H1 (cell line): ENCODE data around the gene LCT. TPM values are rescaled to one million over a fixed set of nuclear protein-coding genes. Genes with fewer than 3 reads are reported as not detected.

Source experiments
- CTCF ChIA-PET: fragments of 300-600 bp; sonication (Branson Sonifier 250); formaldehyde crosslinking; loops from one replicate; lab custom pipeline; 2021; ENCODE audit not compliant: partially characterized antibody; lab: Charles Lee
- POLR2A ChIA-PET: fragments of 300-600 bp; sonication (Branson Sonifier 250); formaldehyde crosslinking; loops from one replicate; lab custom pipeline; 2021; ENCODE audit warnings: inconsistent platforms; ENCODE audit not compliant: partially characterized antibody; lab: Charles Lee
- DNase-seq, 2 experiments: peaks; one replicate each; pipeline versions ENCODE4 v3.0.0 to v3.0.0-alpha.2; 2010 to 2022; ENCODE audit warnings: low spot score in 2 of 2, low read depth in 1 of 2, mixed read lengths in 1 of 2
- FAIRE-seq: peaks from 2 replicates; lab custom pipeline; 2011; peaks lifted over from hg19 to GRCh38; lab: Jason Lieb, UNC
- H2AFZ ChIP-seq: 2 replicates; pipeline ENCODE4 v1.8.1; 2012; ENCODE audit warnings: low read length, inconsistent platforms
- H2AK5ac ChIP-seq: 2 replicates; pipeline ENCODE4 v1.6.1; 2013; ENCODE audit warnings: low read depth, low read length
- H2BK120ac ChIP-seq: replicated peaks from 2 replicates; pipeline ENCODE3; 2013; ENCODE audit warnings: low read depth, low read length, inconsistent platforms
- H2BK12ac ChIP-seq: 2 replicates; pipeline ENCODE4 v1.6.1; 2013; ENCODE audit warnings: low read depth, low read length
- H2BK15ac ChIP-seq: 2 replicates; pipeline ENCODE4 v1.6.1; 2013; ENCODE audit warnings: low read length
- H2BK20ac ChIP-seq: 2 replicates; pipeline ENCODE4 v1.6.1; 2013; ENCODE audit warnings: low read length
- H2BK5ac ChIP-seq: 2 replicates; pipeline ENCODE4 v1.6.1; 2013; ENCODE audit warnings: low read depth, low read length
- H3K14ac ChIP-seq: 2 replicates; pipeline ENCODE4 v1.6.1; 2013; ENCODE audit warnings: inconsistent platforms; ENCODE audit not compliant: insufficient read length
- H3K18ac ChIP-seq: 2 replicates; pipeline ENCODE4 v1.6.1; 2013; ENCODE audit warnings: low read length; ENCODE audit errors: extremely low read depth
- H3K23ac ChIP-seq: 2 replicates; pipeline ENCODE4 v1.6.1; 2013; ENCODE audit warnings: inconsistent platforms; ENCODE audit not compliant: insufficient read length
- H3K23me2 ChIP-seq: 2 replicates; pipeline ENCODE4 v1.6.1; 2013; ENCODE audit warnings: low read depth, low read length
- H3K27ac ChIP-seq: 2 replicates; pipeline ENCODE4 v1.6.1; 2011; ENCODE audit warnings: low read depth, low read length, inconsistent platforms
- H3K27me3 ChIP-seq, 4 experiments: replicated peaks in 1 of 4; 1 replicate in 1 of 4; 2 replicates in 3 of 4; pipeline versions ENCODE4 v1.6.1 to v1.8.1; 2011 to 2013; ENCODE audit warnings: low read length in 3 of 4, mild to moderate bottlenecking in 3 of 4, inconsistent platforms in 2 of 4, mixed read lengths in 2 of 4, moderate library complexity in 1 of 4; ENCODE audit not compliant: control insufficient read depth in 3 of 4, insufficient read depth in 3 of 4; ENCODE audit errors: extremely low read depth in 1 of 4
- H3K36me3 ChIP-seq, 4 experiments: 2 replicates each; pipeline versions ENCODE4 v1.6.1 to v1.8.1; 2011 to 2013; ENCODE audit warnings: mild to moderate bottlenecking in 4 of 4, low read length in 3 of 4, moderate library complexity in 2 of 4, control low read depth in 1 of 4, inconsistent platforms in 1 of 4; ENCODE audit not compliant: insufficient read depth in 4 of 4, control insufficient read depth in 2 of 4
- H3K4ac ChIP-seq: replicated peaks from 2 replicates; pipeline ENCODE3; 2013; ENCODE audit warnings: low read length, low read depth, mixed read lengths, inconsistent platforms; ENCODE audit not compliant: insufficient read length
- H3K4me1 ChIP-seq, 4 experiments: replicated peaks in 1 of 4; 1 replicate in 1 of 4; 2 replicates in 3 of 4; pipeline versions ENCODE4 v1.6.1 to v1.8.1; 2011 to 2013; ENCODE audit warnings: low read length in 3 of 4, inconsistent platforms in 2 of 4, mixed read lengths in 1 of 4; ENCODE audit not compliant: insufficient read depth in 4 of 4, control insufficient read depth in 3 of 4
- H3K4me2 ChIP-seq, 2 experiments: 2 replicates each; pipeline versions ENCODE4 v1.6.1 to v1.8.1; 2011 to 2013; ENCODE audit warnings: low read depth in 2 of 2, low read length in 2 of 2, control low read depth in 1 of 2, inconsistent platforms in 1 of 2, mild to moderate bottlenecking in 1 of 2; ENCODE audit not compliant: insufficient read depth in 1 of 2
- H3K4me3 ChIP-seq, 4 experiments: fragments of 200-600, 300-600 bp in 1 of 4; sonication (generic), shearing (Covaris generic), sonication (Bioruptor Twin) in 1 of 4; 2 replicates each; pipeline versions ENCODE4 v1.5.1 to v1.8.1; 2011 to 2016; ENCODE audit warnings: low read length in 4 of 4, low read depth in 3 of 4, control low read depth in 2 of 4, inconsistent platforms in 2 of 4, mild to moderate bottlenecking in 2 of 4, mixed read lengths in 1 of 4, moderate library complexity in 1 of 4; ENCODE audit not compliant: insufficient read depth in 2 of 4; ENCODE audit errors: extremely low read depth in 1 of 4
- H3K56ac ChIP-seq: replicated peaks from 2 replicates; pipeline ENCODE3; 2013; ENCODE audit warnings: low read depth, mild to moderate bottlenecking, mixed read lengths, low read length, inconsistent platforms; ENCODE audit not compliant: insufficient read length
- H3K79me1 ChIP-seq: 2 replicates; pipeline ENCODE4 v1.6.1; 2013; ENCODE audit warnings: low read depth, low read length, control low read depth
- H3K79me2 ChIP-seq, 2 experiments: 2 replicates each; pipeline versions ENCODE4 v1.6.1 to v1.8.1; 2012 to 2013; ENCODE audit warnings: low read length in 2 of 2, mild to moderate bottlenecking in 2 of 2, inconsistent platforms in 1 of 2; ENCODE audit not compliant: insufficient read depth in 2 of 2, control insufficient read depth in 1 of 2
- H3K9ac ChIP-seq, 4 experiments: replicated peaks in 1 of 4; 1 replicate in 1 of 4; 2 replicates in 3 of 4; pipeline versions ENCODE4 v1.6.1 to v1.8.1; 2011 to 2013; ENCODE audit warnings: low read depth in 3 of 4, low read length in 3 of 4, control low read depth in 2 of 4, mild to moderate bottlenecking in 2 of 4, moderate library complexity in 2 of 4, inconsistent platforms in 1 of 4; ENCODE audit errors: extremely low read depth in 1 of 4
- H3K9me3 ChIP-seq, 2 experiments: 2 replicates each; pipeline versions ENCODE4 v1.6.1 to v1.8.1; 2012 to 2013; ENCODE audit warnings: mild to moderate bottlenecking in 2 of 2, moderate library complexity in 2 of 2, control low read depth in 1 of 2, inconsistent platforms in 1 of 2, low read depth in 1 of 2, low read length in 1 of 2, mixed read lengths in 1 of 2; ENCODE audit not compliant: insufficient read depth in 2 of 2
- H4K20me1 ChIP-seq, 2 experiments: replicated peaks in 1 of 2; 2 replicates each; pipeline versions ENCODE3 to v1.8.1; 2011 to 2013; ENCODE audit warnings: inconsistent platforms in 2 of 2, low read length in 2 of 2, mild to moderate bottlenecking in 1 of 2; ENCODE audit not compliant: insufficient read depth in 2 of 2, control insufficient read depth in 1 of 2
- H4K5ac ChIP-seq: 2 replicates; pipeline ENCODE4 v1.6.1; 2013; ENCODE audit warnings: low read length, low read depth, mixed read lengths, inconsistent platforms; ENCODE audit not compliant: insufficient read length
- H4K8ac ChIP-seq: 2 replicates; pipeline ENCODE4 v1.8.0; 2013; ENCODE audit warnings: mild to moderate bottlenecking, moderate library complexity, low read length, inconsistent platforms; ENCODE audit not compliant: insufficient read depth; ENCODE audit errors: extremely low read depth
- H4K91ac ChIP-seq: replicated peaks from 2 replicates; pipeline ENCODE3; 2013; ENCODE audit warnings: low read length, mixed read lengths, inconsistent platforms; ENCODE audit not compliant: insufficient read length
- ASH2L ChIP-seq: fragments of 200-600, 300-600 bp; sonication (generic); IDR thresholded peaks from one replicate; pipeline ENCODE4 v1.7.1; 2017; ENCODE audit warnings: low read length
- BCL11A ChIP-seq, 2 experiments: IDR thresholded peaks; one replicate each; pipeline ENCODE4 v1.6.1; 2011; ENCODE audit warnings: low read depth in 2 of 2, low read length in 2 of 2, mild to moderate bottlenecking in 2 of 2
- BRCA1 ChIP-seq: IDR thresholded peaks from 2 replicates; pipeline ENCODE4 v1.6.1; 2012; ENCODE audit warnings: low read depth, low read length, improper control_type of control experiment
- CHD1 ChIP-seq: IDR thresholded peaks from 2 replicates; pipeline ENCODE4 v1.6.1; 2012; ENCODE audit warnings: low read depth, low read length, improper control_type of control experiment
- CTBP2 ChIP-seq: IDR thresholded peaks from 2 replicates; pipeline ENCODE4 v1.7.0; 2011; ENCODE audit warnings: borderline replicate concordance, mild to moderate bottlenecking, moderate library complexity, mixed read lengths, low read length; ENCODE audit not compliant: insufficient read depth, insufficient read length
- EP300 ChIP-seq, 2 experiments: IDR thresholded peaks; 1 replicate in 1 of 2; 2 replicates in 1 of 2; pipeline ENCODE4 v1.6.1; 2011 to 2012; ENCODE audit warnings: low read depth in 2 of 2, low read length in 2 of 2, mild to moderate bottlenecking in 2 of 2, borderline replicate concordance in 1 of 2, inconsistent platforms in 1 of 2, moderate library complexity in 1 of 2
- FOSL1 ChIP-seq: IDR thresholded peaks from 2 replicates; pipeline ENCODE4 v1.6.1; 2011; ENCODE audit warnings: mild to moderate bottlenecking, low read depth, low read length, moderate library complexity; ENCODE audit not compliant: insufficient read depth
- KDM1A ChIP-seq: fragments of 200-600, 300-600 bp; sonication (generic); IDR thresholded peaks from 2 replicates; pipeline ENCODE4 v1.7.1; 2016; ENCODE audit warnings: mild to moderate bottlenecking, low read length, borderline replicate concordance
- KDM4A ChIP-seq: IDR thresholded peaks from one replicate; pipeline ENCODE4 v1.7.1; 2012; ENCODE audit warnings: low read depth, mild to moderate bottlenecking, moderate library complexity, low read length, inconsistent platforms; ENCODE audit not compliant: severe bottlenecking
- MAX ChIP-seq: IDR thresholded peaks from 2 replicates; pipeline ENCODE4 v1.6.1; 2012; ENCODE audit warnings: inconsistent platforms
- POLR2AphosphoS5 ChIP-seq: IDR thresholded peaks from 2 replicates; pipeline ENCODE4 v1.6.1; 2011; ENCODE audit warnings: low read depth, low read length
- POU5F1 ChIP-seq: IDR thresholded peaks from 2 replicates; pipeline ENCODE4 v1.6.1; 2011; ENCODE audit warnings: low read depth, mild to moderate bottlenecking, low read length, moderate library complexity
- RBBP5 ChIP-seq: IDR thresholded peaks from 2 replicates; pipeline ENCODE4 v1.7.1; 2012; ENCODE audit warnings: low read depth, mild to moderate bottlenecking, inconsistent platforms, low read length, moderate library complexity, borderline replicate concordance
- SIN3A ChIP-seq, 2 experiments: IDR thresholded peaks in 1 of 2; conservative IDR thresholded peaks in 1 of 2; 2 replicates each; pipeline ENCODE4 v1.6.1; 2011 to 2012; ENCODE audit warnings: low read length in 2 of 2, improper control_type of control experiment in 1 of 2, low read depth in 1 of 2, mild to moderate bottlenecking in 1 of 2
- SUZ12 ChIP-seq: fragments of 200-600 bp; sonication (generic); IDR thresholded peaks from 2 replicates; pipeline ENCODE4 v1.6.1; 2012; ENCODE audit warnings: mild to moderate bottlenecking, inconsistent platforms, low read length, moderate library complexity, mixed read lengths
- polyA plus RNA-seq, 7 experiments: library from polyadenylated mRNA; depleted of rRNA in 3 of 7; stranded (reverse) in 5 of 7; unstranded in 2 of 7; fragments of >200 nt in 5 of 7; fragments of 200-250 nt in 2 of 7; gene quantifications; 1 replicate in 5 of 7; 2 replicates in 1 of 7; 4 replicates in 1 of 7; pipeline versions ENCODE4 v1.2.1 to v1.2.3, GENCODE V29; 2011 to 2013; ENCODE audit warnings: missing spikeins in 2 of 7, mixed read lengths in 2 of 7
- total RNA-seq: library from RNA; stranded (reverse); fragmentation: NEBNext Ultra II Directional; extraction: Animal tissue kit (Norgen Biotek cat#: 25700); gene quantifications from 2 replicates; pipeline ENCODE4 v1.2.1, GENCODE V29; 2021

Gene LCT
- total and polyA plus RNA-seq, 2 of the 8 experiments (the other 6 are each of a cell fraction or from before 2014, with no cell fraction given), result 0.06 TPM; not detected in 1

- Histone ChIP-seq H3K18ac (no peak overlapping the region), H2BK5ac (no peak overlapping the region), H3K4ac (no peak overlapping the region), H3K4me1 (no peaks in the 10 kb centered on the region), H3K9me3 (no peaks in the 10 kb centered on the region), H3K27me3 (no peaks in the 10 kb centered on the region), H3K4me2 (no peak overlapping the region), H3K14ac (no peak overlapping the region), H3K79me1 (no peaks in the 10 kb centered on the region; the same call in 1 of the 2 replicates), H2AFZ (no peak overlapping the region), H3K4me3 (no peak overlapping the region), H3K79me2 (no peaks in the 10 kb centered on the region), H3K9ac (no peak overlapping the region), H3K27ac (no peak overlapping the region), H2BK15ac (no peak overlapping the region), H3K23ac (no peak overlapping the region), H3K56ac (no peak overlapping the region), H2BK12ac (no peak overlapping the region), H4K20me1 (peaks cover 2 to 4% of the 10 kb centered on the region in 2 experiments), H4K91ac (no peak overlapping the region), H3K36me3 (peaks cover 4 to 63% (median 33%) of the 10 kb centered on the region in 4 experiments), H2BK120ac (no peak overlapping the region), H3K23me2 (no peaks in the 10 kb centered on the region), H4K8ac (no peak overlapping the region), H2AK5ac (no peak overlapping the region), H4K5ac (no peak overlapping the region), H2BK20ac (no peak overlapping the region)
- FAIRE-seq (no peak), DNase-seq (no peak)
- CTCF ChIA-PET, result interaction anchor here (1.2 kb wide), 1 partner anchor 35 kb away, joined by 3 read pairs; no protein-coding TSS in a partner anchor
- POLR2A ChIA-PET, result interaction anchor here (0.5 kb wide), 1 partner anchor 120 kb away, joined by 3 read pairs; no protein-coding TSS in a partner anchor
- TF ChIP-seq RBBP5, result no peak
- TF ChIP-seq BRCA1, result no peak
- no peak for TF ChIP-seq BCL11A (IDR thresholded peaks at IDR 0.05; ENCODE audit: low read depth in 2 of 2, low read length in 2 of 2)
- no peak for TF ChIP-seq KDM1A
- TF ChIP-seq POLR2AphosphoS5, result no peak
- TF ChIP-seq CHD1, result no peak
- no peak for TF ChIP-seq ASH2L
- TF ChIP-seq CTBP2, result no peak
- TF ChIP-seq EP300 (IDR thresholded peaks at IDR 0.05; ENCODE audit: borderline replicate concordance in 1 of 2, low read depth in 2 of 2, low read length in 2 of 2), result no peak
- no peak for TF ChIP-seq SIN3A (conservative IDR thresholded peaks at IDR 0.05 in 1 of 2, IDR thresholded peaks at IDR 0.05 in 1 of 2; ENCODE audit: low read depth in 1 of 2, low read length in 2 of 2)
- TF ChIP-seq MAX, result no peak
- TF ChIP-seq FOSL1, result no peak
- no peak for TF ChIP-seq POU5F1
- no peak for TF ChIP-seq SUZ12
- TF ChIP-seq KDM4A, result no peak
Observed at GRCh38 chr2:135762022-135762421, 75.0 kb downstream of the LCT start.
